A549 (cell line): ENCODE results near the gene RBM14. TPM values are rescaled to one million over a fixed set of nuclear protein-coding genes. Genes with fewer than 3 reads are reported as not detected.

ENCODE experiments used
- ATAC-seq, 2 experiments: fragments of 200-7000 bp in 1 of 2; fragments of >200 bp in 1 of 2; cut with Nextera tagmentation in 1 of 2; cut with Tn5 transposase in 1 of 2; 3 replicates each; pipeline versions ENCODE4 v1.8.0 to v1.9.1; 2018 to 2020; ENCODE audit warnings: mild to moderate bottlenecking in 1 of 2, moderate library complexity in 1 of 2
- CTCF ChIA-PET: fragments of 300-600 bp; sonication (Branson Sonifier 250); formaldehyde crosslinking; extraction: SDS; loops from one replicate; lab custom pipeline; 2021; ENCODE audit warnings: antibody characterized with exemption, inconsistent platforms; lab: Yijun Ruan, JAX
- POLR2A ChIA-PET: fragments of 350-600 bp; formaldehyde crosslinking; extraction: SDS; loops from one replicate; lab custom pipeline; 2021; ENCODE audit warnings: antibody characterized with exemption, inconsistent platforms; lab: Yijun Ruan, JAX
- DNase-seq, 2 experiments: peaks; one replicate each; pipeline versions ENCODE4 v3.0.0 to v3.0.0-alpha.2; 2011 to 2016; ENCODE audit warnings: low read depth in 1 of 2, low spot score in 1 of 2
- FAIRE-seq: peaks from 2 replicates; lab custom pipeline; 2011; peaks lifted over from hg19 to GRCh38; lab: Jason Lieb, UNC
- H3K27ac ChIP-seq, 2 experiments: fragments of >200 bp; sonication (Bioruptor Twin); formaldehyde crosslinking; 3 replicates each; pipeline ENCODE4 v1.5.1; 2016 to 2017
- H3K4me1 ChIP-seq: fragments of >200 bp; sonication (Bioruptor Twin); formaldehyde crosslinking; 3 replicates; pipeline ENCODE4 v1.6.1; 2016
- H3K4me2 ChIP-seq: fragments of >200 bp; sonication (Bioruptor Twin); formaldehyde crosslinking; 3 replicates; pipeline ENCODE4 v1.6.1; 2016
- H3K4me3 ChIP-seq: fragments of >200 bp; sonication (Bioruptor Twin); formaldehyde crosslinking; 3 replicates; pipeline ENCODE4 v1.5.1; 2016
- H3K9me3 ChIP-seq: fragments of >200 bp; sonication (Bioruptor Twin); formaldehyde crosslinking; 3 replicates; pipeline ENCODE4 v1.6.1; 2016
- BHLHE40 ChIP-seq: IDR thresholded peaks from 2 replicates; pipeline ENCODE4 v1.6.1; 2012; ENCODE audit warnings: low read depth, low read length, inconsistent platforms
- CBX8 ChIP-seq: fragments of 200-600 bp; sonication (generic); IDR thresholded peaks from 2 replicates; pipeline ENCODE4 v1.6.1; 2016
- CEBPB ChIP-seq, 2 experiments: fragments of >200 bp in 1 of 2; sonication (Bioruptor Twin) in 1 of 2; formaldehyde crosslinking in 1 of 2; IDR thresholded peaks; 2 replicates each; pipeline ENCODE4 v1.6.1; 2012 to 2016
- CHD2 ChIP-seq: fragments of 150-350 bp; IDR thresholded peaks from 2 replicates; pipeline ENCODE4 v1.6.1; 2014; ENCODE audit warnings: low read length; ENCODE audit not compliant: partially characterized antibody
- E2F6 ChIP-seq: IDR thresholded peaks from 2 replicates; pipeline ENCODE4 v1.6.1; 2012; ENCODE audit warnings: low read depth, borderline replicate concordance
- ESRRA ChIP-seq: fragments of 150-350 bp; IDR thresholded peaks from 2 replicates; pipeline ENCODE4 v1.6.1; 2014; ENCODE audit warnings: mild to moderate bottlenecking, low read length, borderline replicate concordance
- HES2 ChIP-seq: fragments of >200 bp; sonication (Bioruptor Twin); formaldehyde crosslinking; IDR thresholded peaks from 2 replicates; pipeline ENCODE4 v1.6.1; 2016
- HOXB13 ChIP-seq: fragments of 250-450 bp; sonication (Bioruptor Pico); IDR thresholded peaks from 2 replicates; pipeline ENCODE4 v1.5.0; 2020; ENCODE audit warnings: low read depth, mild to moderate bottlenecking, moderate library complexity
- HOXB5 ChIP-seq: fragments of 250-450 bp; sonication (Bioruptor Pico); IDR thresholded peaks from 2 replicates; pipeline ENCODE4 v1.5.0; 2020; ENCODE audit warnings: mild to moderate bottlenecking, moderate library complexity
- JUNB ChIP-seq: fragments of >200 bp; sonication (Bioruptor Twin); formaldehyde crosslinking; IDR thresholded peaks from 2 replicates; pipeline ENCODE4 v1.6.1; 2016
- KDM1A ChIP-seq: fragments of 200-600 bp; sonication (generic); IDR thresholded peaks from 2 replicates; pipeline ENCODE4 v1.6.1; 2016; ENCODE audit warnings: low read depth, mild to moderate bottlenecking
- KDM5A ChIP-seq: fragments of 200-600 bp; sonication (generic); IDR thresholded peaks from 2 replicates; pipeline ENCODE4 v1.6.1; 2016; ENCODE audit warnings: antibody characterized with exemption, mild to moderate bottlenecking
- MAX ChIP-seq: IDR thresholded peaks from 2 replicates; pipeline ENCODE4 v1.6.1; 2012
- MYC ChIP-seq: IDR thresholded peaks from 2 replicates; pipeline ENCODE4 v1.6.1; 2012; ENCODE audit warnings: mild to moderate bottlenecking, inconsistent platforms, low read length, improper control_type of control experiment, borderline replicate concordance
- NFE2L2 ChIP-seq: fragments of 150-350 bp; conservative IDR thresholded peaks from 2 replicates; pipeline ENCODE4 v1.6.1; 2014; ENCODE audit warnings: low read length
- NPAS2 ChIP-seq: fragments of 250-450 bp; sonication (Bioruptor Pico); IDR thresholded peaks from 2 replicates; pipeline ENCODE4 v1.8.0; 2022; ENCODE audit warnings: mild to moderate bottlenecking, moderate library complexity, borderline replicate concordance
- PHF8 ChIP-seq: fragments of 200-600 bp; sonication (generic); IDR thresholded peaks from 2 replicates; pipeline ENCODE4 v1.6.1; 2016; ENCODE audit warnings: low read depth, mild to moderate bottlenecking, antibody characterized with exemption, moderate library complexity, borderline replicate concordance
- REST ChIP-seq: fragments of 200-600 bp; sonication (generic); IDR thresholded peaks from 2 replicates; pipeline ENCODE4 v1.6.1; 2016; ENCODE audit warnings: antibody characterized with exemption, mild to moderate bottlenecking, moderate library complexity
- RFX5 ChIP-seq: fragments of 450-650 bp; IDR thresholded peaks from 2 replicates; pipeline ENCODE4 v1.7.1; 2014; ENCODE audit warnings: antibody characterized with exemption, mild to moderate bottlenecking, moderate library complexity
- TFCP2L1 ChIP-seq: fragments of 250-450 bp; sonication (Bioruptor Pico); IDR thresholded peaks from 2 replicates; pipeline ENCODE4 v1.5.0; 2021; ENCODE audit warnings: mild to moderate bottlenecking
- ZC3H11A ChIP-seq: fragments of 450-650 bp; IDR thresholded peaks from 2 replicates; pipeline ENCODE4 v1.6.1; 2014; ENCODE audit warnings: antibody characterized with exemption, mild to moderate bottlenecking
- ZFP36 ChIP-seq: fragments of 450-650 bp; IDR thresholded peaks from 2 replicates; pipeline ENCODE4 v1.6.1; 2014; ENCODE audit warnings: borderline replicate concordance; ENCODE audit not compliant: partially characterized antibody
- ZNF302 ChIP-seq: fragments of 250-450 bp; sonication (Bioruptor Pico); IDR thresholded peaks from 2 replicates; pipeline ENCODE4 v1.9.0; 2021; ENCODE audit warnings: inconsistent platforms, mild to moderate bottlenecking, moderate library complexity
- WGBS: methylation state at CpG from one replicate; pipeline ENCODE4 v1.1.6; 2017; ENCODE audit errors: missing lambda C conversion rate; 5-methylcytosine and 5-hydroxymethylcytosine counted together
- polyA plus RNA-seq, 4 experiments: library from polyadenylated mRNA; depleted of rRNA in 3 of 4; stranded (reverse); fragments of >200 nt; fragmentation: RNase III in 1 of 4; extraction: RNeasy Plus Mini Kit Qiagen cat#74134 plus additional on column Dnase treatment in 1 of 4; gene quantifications; 2 replicates in 3 of 4; 3 replicates in 1 of 4; pipeline ENCODE4 v1.2.3, GENCODE V29; 2011 to 2017
- TF ChIP-seq, protein P1 (sequence below): fragments of 250-450 bp; sonication (Bioruptor Pico); IDR thresholded peaks from 2 replicates; pipeline ENCODE4 v1.5.0; 2020; ENCODE audit warnings: low read depth, mild to moderate bottlenecking, moderate library complexity
- TF ChIP-seq, protein P2 (sequence below): fragments of >200 bp; sonication (Bioruptor Twin); formaldehyde crosslinking; IDR thresholded peaks from 3 replicates; pipeline ENCODE4 v1.5.1; 2016
- TF ChIP-seq, protein P3 (sequence below): fragments of >200 bp; sonication (Bioruptor Twin); formaldehyde crosslinking; IDR thresholded peaks from 3 replicates; pipeline ENCODE4 v1.6.1; 2016
- TF ChIP-seq, protein P4 (sequence below): fragments of 250-450 bp; sonication (Bioruptor Pico); IDR thresholded peaks from 2 replicates; pipeline ENCODE4 v1.5.0; 2021; ENCODE audit warnings: mild to moderate bottlenecking, moderate library complexity, borderline replicate concordance

Gene RBM14
- polyA plus RNA-seq, 2 of the 4 experiments (the other 2 are of a cell fraction): 33.0 to 103 TPM

DNA sequence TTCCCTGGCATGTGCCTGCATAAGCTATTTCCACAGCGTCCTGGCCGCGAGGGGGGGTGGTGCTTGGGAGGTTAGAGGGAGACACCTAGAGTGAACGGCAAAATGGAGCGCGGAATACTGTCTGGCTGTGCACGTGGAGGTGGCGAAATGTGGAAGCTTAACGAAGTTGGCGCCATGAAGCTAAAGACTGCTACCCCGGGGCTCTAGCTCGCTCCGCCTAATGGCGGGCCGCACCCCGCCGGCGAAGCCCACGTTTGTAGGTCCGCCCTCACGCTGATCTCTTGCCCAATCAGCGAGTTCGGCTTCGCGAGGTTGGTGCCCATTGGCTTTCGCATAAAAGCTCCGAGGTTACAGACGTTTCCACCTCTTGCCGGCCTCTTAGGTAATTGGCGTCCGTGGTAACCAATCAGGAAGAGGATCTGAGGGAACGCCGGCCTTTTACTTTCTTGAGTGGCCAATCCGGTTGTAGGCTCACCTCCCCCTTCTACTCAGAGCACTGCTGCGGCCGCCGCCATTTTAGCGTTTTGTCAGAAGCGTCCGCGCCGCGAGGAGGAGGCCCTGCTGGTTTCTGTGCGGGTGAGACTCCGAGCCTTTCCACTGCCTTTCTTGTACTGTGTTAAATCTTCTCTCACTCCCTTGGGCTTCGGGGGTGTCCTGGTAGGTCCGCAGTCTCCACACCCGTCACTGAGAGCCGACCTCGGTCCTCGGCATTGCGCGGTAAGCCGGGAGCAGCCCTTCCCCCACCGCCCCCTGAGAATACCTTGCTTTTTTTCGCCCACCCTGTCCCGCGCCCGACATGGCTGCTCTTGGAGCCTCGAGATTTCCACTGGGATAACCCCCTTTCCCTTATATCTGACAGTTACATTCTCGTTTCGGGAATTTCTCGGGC lies 22.0 kb downstream of the RBM14 start, which contains the start of gene RBM4:
RBM4 (plus strand) TSS at position 527 of the 889 bp plus-strand sequence. CDS start 1,009 bp downstream, outside the sequence.
- ChIA-PET POLR2A (interaction anchor here (0.6 to 3.0 kb wide), 24 partner anchors 10 to 256 kb away, joined by 3 to 60 read pairs (median 6); partner anchors contain the start of genes CCDC87, CCS, CTSF and DPP3), CTCF (interaction anchor here (0.7 to 2.9 kb wide), 21 partner anchors 9 to 252 kb away, joined by 3 to 12 read pairs (median 3); partner anchors contain the start of genes CTSF and RBM14)
- DNase-seq: peak; percentile 99 to 100
- Histone ChIP-seq H3K27ac (peak within 1 kb of the TSS; percentile 88 to 91), H3K4me2 (peak within 1 kb of the TSS; percentile 85), H3K9me3 (no peaks in the 10 kb centered on the region), H3K4me3 (peak within 1 kb of the TSS; percentile 71), H3K4me1 (peaks cover 44% of the 10 kb centered on the region)
- peak; percentile 95 for ATAC-seq
- 2% methylated on average over 33 of the region's 63 CpGs for WGBS
- no peak for FAIRE-seq
- TF ChIP-seq MYC: peak; percentile 68
- TF ChIP-seq, protein P1, sequence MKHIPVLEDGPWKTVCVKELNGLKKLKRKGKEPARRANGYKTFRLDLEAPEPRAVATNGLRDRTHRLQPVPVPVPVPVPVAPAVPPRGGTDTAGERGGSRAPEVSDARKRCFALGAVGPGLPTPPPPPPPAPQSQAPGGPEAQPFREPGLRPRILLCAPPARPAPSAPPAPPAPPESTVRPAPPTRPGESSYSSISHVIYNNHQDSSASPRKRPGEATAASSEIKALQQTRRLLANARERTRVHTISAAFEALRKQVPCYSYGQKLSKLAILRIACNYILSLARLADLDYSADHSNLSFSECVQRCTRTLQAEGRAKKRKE (CRISPR knock-in tag): 0 out of 2 replicates have a peak, but pooled peaks have one; percentile 20
- TF ChIP-seq KDM5A: no peak
- 0 out of 2 replicates have a peak, but pooled peaks have one; percentile 27 for TF ChIP-seq REST
- peak; percentile 79; the same call in 1 of the 2 replicates for TF ChIP-seq E2F6
- no peak for TF ChIP-seq ESRRA
- TF ChIP-seq HOXB5: peak; percentile 47; the same call in 1 of the 2 replicates
- peak; percentile 89 for TF ChIP-seq MAX
- TF ChIP-seq, protein P2, sequence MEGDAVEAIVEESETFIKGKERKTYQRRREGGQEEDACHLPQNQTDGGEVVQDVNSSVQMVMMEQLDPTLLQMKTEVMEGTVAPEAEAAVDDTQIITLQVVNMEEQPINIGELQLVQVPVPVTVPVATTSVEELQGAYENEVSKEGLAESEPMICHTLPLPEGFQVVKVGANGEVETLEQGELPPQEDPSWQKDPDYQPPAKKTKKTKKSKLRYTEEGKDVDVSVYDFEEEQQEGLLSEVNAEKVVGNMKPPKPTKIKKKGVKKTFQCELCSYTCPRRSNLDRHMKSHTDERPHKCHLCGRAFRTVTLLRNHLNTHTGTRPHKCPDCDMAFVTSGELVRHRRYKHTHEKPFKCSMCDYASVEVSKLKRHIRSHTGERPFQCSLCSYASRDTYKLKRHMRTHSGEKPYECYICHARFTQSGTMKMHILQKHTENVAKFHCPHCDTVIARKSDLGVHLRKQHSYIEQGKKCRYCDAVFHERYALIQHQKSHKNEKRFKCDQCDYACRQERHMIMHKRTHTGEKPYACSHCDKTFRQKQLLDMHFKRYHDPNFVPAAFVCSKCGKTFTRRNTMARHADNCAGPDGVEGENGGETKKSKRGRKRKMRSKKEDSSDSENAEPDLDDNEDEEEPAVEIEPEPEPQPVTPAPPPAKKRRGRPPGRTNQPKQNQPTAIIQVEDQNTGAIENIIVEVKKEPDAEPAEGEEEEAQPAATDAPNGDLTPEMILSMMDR: 0 out of 3 replicates have a peak, but pooled peaks have one; percentile 6
- no peak for TF ChIP-seq HES2
- TF ChIP-seq JUNB: no peak
- no peak for TF ChIP-seq HOXB13 (CRISPR knock-in tag)
- no peak for TF ChIP-seq CBX8
- TF ChIP-seq ZFP36: no peak
- peak; percentile 62 for TF ChIP-seq CHD2
- no peak for TF ChIP-seq BHLHE40
- TF ChIP-seq, protein P3, sequence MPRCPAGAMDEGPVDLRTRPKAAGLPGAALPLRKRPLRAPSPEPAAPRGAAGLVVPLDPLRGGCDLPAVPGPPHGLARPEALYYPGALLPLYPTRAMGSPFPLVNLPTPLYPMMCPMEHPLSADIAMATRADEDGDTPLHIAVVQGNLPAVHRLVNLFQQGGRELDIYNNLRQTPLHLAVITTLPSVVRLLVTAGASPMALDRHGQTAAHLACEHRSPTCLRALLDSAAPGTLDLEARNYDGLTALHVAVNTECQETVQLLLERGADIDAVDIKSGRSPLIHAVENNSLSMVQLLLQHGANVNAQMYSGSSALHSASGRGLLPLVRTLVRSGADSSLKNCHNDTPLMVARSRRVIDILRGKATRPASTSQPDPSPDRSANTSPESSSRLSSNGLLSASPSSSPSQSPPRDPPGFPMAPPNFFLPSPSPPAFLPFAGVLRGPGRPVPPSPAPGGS: peak; percentile 88; the same call in 2 of the 3 replicates
- no peak for TF ChIP-seq ZC3H11A
- TF ChIP-seq, protein P4, sequence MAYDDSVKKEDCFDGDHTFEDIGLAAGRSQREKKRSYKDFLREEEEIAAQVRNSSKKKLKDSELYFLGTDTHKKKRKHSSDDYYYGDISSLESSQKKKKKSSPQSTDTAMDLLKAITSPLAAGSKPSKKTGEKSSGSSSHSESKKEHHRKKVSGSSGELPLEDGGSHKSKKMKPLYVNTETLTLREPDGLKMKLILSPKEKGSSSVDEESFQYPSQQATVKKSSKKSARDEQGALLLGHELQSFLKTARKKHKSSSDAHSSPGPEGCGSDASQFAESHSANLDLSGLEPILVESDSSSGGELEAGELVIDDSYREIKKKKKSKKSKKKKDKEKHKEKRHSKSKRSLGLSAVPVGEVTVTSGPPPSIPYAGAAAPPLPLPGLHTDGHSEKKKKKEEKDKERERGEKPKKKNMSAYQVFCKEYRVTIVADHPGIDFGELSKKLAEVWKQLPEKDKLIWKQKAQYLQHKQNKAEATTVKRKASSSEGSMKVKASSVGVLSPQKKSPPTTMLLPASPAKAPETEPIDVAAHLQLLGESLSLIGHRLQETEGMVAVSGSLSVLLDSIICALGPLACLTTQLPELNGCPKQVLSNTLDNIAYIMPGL (CRISPR knock-in tag): peak; percentile 60; the same call in 1 of the 2 replicates
- peak in 1 of 2 experiments; percentile 67; a peak in 1 of 4 replicates for TF ChIP-seq CEBPB (IDR thresholded peaks at IDR 0.05)
- no peak for TF ChIP-seq NFE2L2
- TF ChIP-seq TFCP2L1 (CRISPR knock-in tag): no peak
- no peak for TF ChIP-seq NPAS2 (CRISPR knock-in tag)
- no peak for TF ChIP-seq ZNF302 (CRISPR knock-in tag)
- no peak for TF ChIP-seq KDM1A
- peak; percentile 82; the same call in 1 of the 2 replicates for TF ChIP-seq PHF8
- peak; percentile 50; the same call in 1 of the 2 replicates for TF ChIP-seq RFX5
